Measurements from ENCODE around the gene CCDC169. TPM values are rescaled to one million over a fixed set of nuclear protein-coding genes. Genes with fewer than 3 reads are reported as not detected.

CCDC169 gene
- total RNA-seq, 1 experiment from 2014 or later = not detected

GRCh38 chr13:36251017-36251416 lies 46.6 kb downstream of the CCDC169 start:
- H3K9ac ChIP-seq (ENCODE audit: low read length) = no peak overlapping the region
- ChIA-PET RAD21 (ENCODE audit: low non-redundant PET in 1 of 2, low total read pairs in 2 of 2, uncharacterized antibody in 2 of 2, unreplicated experiment in 2 of 2) (no interaction called here), POLR2A (no interaction called here), CTCF (no interaction called here)
- H3K9me3 ChIP-seq (ENCODE audit: control insufficient read depth in 1 of 2, insufficient read depth in 1 of 2, low read depth in 1 of 2, low read length in 2 of 2) = peaks cover 0 to 11% of the 10 kb centered on the region in 2 experiments; a peak in 2 of 4 replicates
- no peaks in the 10 kb centered on the region for H3K4me1 ChIP-seq (ENCODE audit: control insufficient read depth in 1 of 2, insufficient read depth in 2 of 2, low read length in 2 of 2)
- TF ChIP-seq EZH2 (IDR thresholded peaks at IDR 0.05) (no peak), ELF1 (IDR thresholded peaks at IDR 0.05; ENCODE audit: borderline replicate concordance, low read depth) (no peak), SIN3A (IDR thresholded peaks at IDR 0.05; ENCODE audit: low read depth) (no peak), CBX3 (IDR thresholded peaks at IDR 0.05; ENCODE audit: low read depth) (no peak), CEBPB (IDR thresholded peaks at IDR 0.05; ENCODE audit: low read depth) (no peak), CTCF (IDR thresholded peaks at IDR 0.05 in 2 of 3, conservative IDR thresholded peaks at IDR 0.05 in 1 of 3; ENCODE audit: borderline replicate concordance in 1 of 3, insufficient read depth in 1 of 3, low read depth in 2 of 3, low read length in 2 of 3) (no peak), ATF3 (IDR thresholded peaks at IDR 0.05) (no peak), YY1 (IDR thresholded peaks at IDR 0.05; ENCODE audit: extremely low read depth, insufficient replicate concordance, low read depth, low read length) (no peak), FOSL1 (IDR thresholded peaks at IDR 0.05; ENCODE audit: low read depth) (no peak), SRF (IDR thresholded peaks at IDR 0.05; ENCODE audit: low read depth) (no peak), JUND (IDR thresholded peaks at IDR 0.05) (no peak)
- H3K4me3 ChIP-seq (replicated peaks in 1 of 2; ENCODE audit: low read depth in 1 of 2, low read length in 2 of 2) = no peak overlapping the region
- ATAC-seq (no peak), DNase-seq (ENCODE audit: low read depth, low spot score) (no peak)
- no peak overlapping the region for H2AFZ ChIP-seq (ENCODE audit: low read depth, low read length, poor library complexity, severe bottlenecking)
- no peak overlapping the region for H3K4me2 ChIP-seq (ENCODE audit: low read length)
- BruUV-seq (replicated peaks) = no TSS peak
- intact Hi-C loops (cut with micrococcal nuclease) = no loop called here
- H4K20me1 ChIP-seq (ENCODE audit: insufficient read depth) = no peaks in the 10 kb centered on the region
- no peaks in the 10 kb centered on the region for H3K9me2 ChIP-seq (ENCODE audit: insufficient read depth)
- H3K79me2 ChIP-seq (ENCODE audit: insufficient read depth, low read length) = no peaks in the 10 kb centered on the region
- H3K36me3 ChIP-seq (ENCODE audit: control insufficient read depth in 1 of 2, insufficient read depth in 2 of 2, low read length in 2 of 2) = no peaks in the 10 kb centered on the region
- no peaks in the 10 kb centered on the region for H3K27me3 ChIP-seq (ENCODE audit: insufficient read depth, low read length)
- H3K27ac ChIP-seq (ENCODE audit: low read depth, low read length) = no peak overlapping the region
